GM13977 (cell line): Measurements from ENCODE around the gene LSM7.

Experiments
- DNase-seq: peaks from one replicate; pipeline ENCODE4 v3.0.0; 2012; ENCODE audit warnings: low spot score
- CTCF ChIP-seq: IDR thresholded peaks from 2 replicates; pipeline ENCODE4 v1.5.1; 2012; ENCODE audit warnings: mild to moderate bottlenecking, control low read depth; ENCODE audit not compliant: insufficient read depth; ENCODE audit errors: extremely low read depth, missing control alignments
- in situ Hi-C: fragments of 300-500 bp; cut with MboI; formaldehyde crosslinking; loops from one replicate; pipeline ENCODE4 v1.12.0; 2022; ENCODE audit warnings: low sequenced_read_pairs, low pct_unique_long_range_greater_than_20kb, mixed read lengths, inconsistent platforms; ENCODE audit not compliant: unreplicated experiment

The LSM7 gene

DNA sequence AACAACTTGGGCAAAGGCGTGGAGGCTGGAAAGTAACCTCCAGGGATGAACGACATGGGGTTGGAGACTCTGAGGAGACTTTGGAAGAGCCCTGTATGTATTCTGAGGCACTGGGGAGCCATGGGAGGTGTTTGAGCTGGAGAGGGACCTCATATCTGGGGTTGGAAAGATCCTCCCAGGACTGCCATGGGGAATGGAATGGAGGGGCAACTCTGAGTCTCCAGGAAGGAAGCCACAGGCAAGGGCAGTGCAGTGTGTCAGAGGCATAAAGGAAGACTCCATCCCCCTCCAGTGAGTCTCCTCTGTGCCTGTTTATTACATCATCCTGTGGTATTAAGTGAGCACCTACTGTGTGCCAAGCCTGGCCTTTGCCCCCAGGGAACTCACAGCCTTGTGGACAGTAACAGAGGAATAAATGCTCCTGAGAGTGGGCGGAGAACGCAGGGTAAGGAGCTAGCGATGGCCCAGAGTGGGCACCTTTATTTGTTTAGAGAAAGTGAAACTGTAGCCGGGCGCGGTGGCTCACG is 54.1 kb downstream of the LSM7 start:
- in situ Hi-C loops: loop anchor here (25.0 kb wide), 1 partner anchor 338 kb away; no protein-coding TSS in a partner anchor
- no peak for TF ChIP-seq CTCF
- no peak for DNase-seq

GRCh38 chr19:2273356-2274184 is 54.8 kb downstream of the LSM7 start:
- DNase-seq: peak; percentile 97
- in situ Hi-C loops: loop anchor here (25.0 kb wide), 1 partner anchor 339 kb away; no protein-coding TSS in a partner anchor
- peak; percentile 96 for TF ChIP-seq CTCF
